Activated CD4-positive, alpha-beta T cell treated with anti-CD3 and anti-CD28 coated beads for 36 hours (primary cell): ENCODE results near the gene TYSND1. TPM values are rescaled to one million over a fixed set of nuclear protein-coding genes. Genes with fewer than 3 reads are reported as not detected.

Experiments
- ATAC-seq: fragments of 200-7000 bp; cut with Tn5 transposase; one replicate; pipeline ENCODE4 v1.10.0; 2021; ENCODE audit warnings: mild to moderate bottlenecking, moderate library complexity
- CTCF ChIA-PET: fragments of 350-600 bp; sonication (Branson Sonifier 250); formaldehyde crosslinking; loops from one replicate; lab custom pipeline; 2021; ENCODE audit warnings: antibody characterized with exemption; lab: Charles Lee
- POLR2A ChIA-PET: fragments of 350-600 bp; sonication (Branson Sonifier 250); formaldehyde crosslinking; loops from one replicate; lab custom pipeline; 2021; ENCODE audit warnings: antibody characterized with exemption, inconsistent platforms; lab: Charles Lee
- DNase-seq: peaks from one replicate; pipeline ENCODE4 v3.0.0-alpha.2; 2020
- H3K27ac Mint-ChIP-seq: one replicate; pipeline ENCODE4 v1.8.0; 2021; ENCODE audit warnings: mixed read lengths
- H3K27me3 Mint-ChIP-seq: one replicate; pipeline ENCODE4 v1.8.0; 2021; ENCODE audit warnings: mixed read lengths
- H3K36me3 Mint-ChIP-seq: one replicate; pipeline ENCODE4 v1.8.0; 2021; ENCODE audit warnings: low read depth, mixed read lengths
- H3K4me1 Mint-ChIP-seq: one replicate; pipeline ENCODE4 v1.8.0; 2021; ENCODE audit warnings: mixed read lengths
- H3K4me3 Mint-ChIP-seq: one replicate; pipeline ENCODE4 v1.8.0; 2021; ENCODE audit warnings: mild to moderate bottlenecking, moderate library complexity, mixed read lengths
- H3K9me3 Mint-ChIP-seq: one replicate; pipeline ENCODE4 v1.8.0; 2021; ENCODE audit warnings: low read depth, mixed read lengths
- intact Hi-C, 2 experiments: fragments of 100-400 bp; cut with DNase I in 1 of 2; cut with micrococcal nuclease in 1 of 2; formaldehyde crosslinking; loops; one replicate each; pipeline versions ENCODE4 v1.14.2 to v1.15.1; 2022 to 2024; cut with DNase I, micrococcal nuclease
- total RNA-seq, 2 experiments: library from RNA; stranded (reverse); gene quantifications; one replicate each; pipeline ENCODE4 v1.2.3, GENCODE V29; 2021

Gene TYSND1
- total RNA-seq, 2 experiments from 2014 or later = 11.5 to 14.9 TPM

- no peaks in the 10 kb centered on the region for H3K9me3 Mint-ChIP-seq
- no peak overlapping the region for H3K4me3 Mint-ChIP-seq
- ChIA-PET CTCF (interaction anchor here (0.5 to 1.8 kb wide), 4 partner anchors 11 to 106 kb away, joined by 4 to 12 read pairs (median 4); partner anchors contain the start of gene TYSND1), POLR2A (no interaction called here)
- DNase-seq (no peak), ATAC-seq (no peak)
- H3K27me3 Mint-ChIP-seq = no peaks in the 10 kb centered on the region
- no peak overlapping the region for H3K27ac Mint-ChIP-seq
- peaks cover 13% of the 10 kb centered on the region for H3K4me1 Mint-ChIP-seq
- intact Hi-C loops = no loop called here
- peaks cover 9% of the 10 kb centered on the region for H3K36me3 Mint-ChIP-seq
These were observed 10.8 kb downstream of the TYSND1 start for GRCh38 chr10:70135684-70136083.

- CTCF ChIA-PET = interaction anchor here (0.7 to 1.8 kb wide), 2 partner anchors 11 to 19 kb away, joined by 4 to 12 read pairs; partner anchors contain the start of gene TYSND1
- H3K36me3 Mint-ChIP-seq = peaks cover 11% of the 10 kb centered on the region
- DNase-seq (no peak), ATAC-seq (no peak)
- H3K4me3 Mint-ChIP-seq = no peak overlapping the region
- peaks cover 13% of the 10 kb centered on the region for H3K4me1 Mint-ChIP-seq
- POLR2A ChIA-PET = no interaction called here
- H3K27ac Mint-ChIP-seq = no peak overlapping the region
- intact Hi-C loops = no loop called here
- H3K27me3 Mint-ChIP-seq = no peaks in the 10 kb centered on the region
- no peaks in the 10 kb centered on the region for H3K9me3 Mint-ChIP-seq
These were observed 11.5 kb downstream of the TYSND1 start for GRCh38 chr10:70135046-70135445.

GRCh38 chr10:70132098-70133029, 14.1 kb downstream of the TYSND1 start, which contains the start of gene AIFM2:
AIFM2 (minus strand) TSS chr10:70132825; CDS start chr10:70124084, 8,741 bp downstream.
- intact Hi-C loops = loop anchor here in 1 of 2 experiments (1.0 kb wide), 1 partner anchor 38 kb away; the partner anchor contains the start of gene SAR1A
- Mint-ChIP-seq H3K9me3 (no peaks in the 10 kb centered on the region), H3K4me1 (peaks cover 13% of the 10 kb centered on the region)

GRCh38 chr10:70131560-70131937, 15.0 kb downstream of the TYSND1 start:
- CTCF ChIA-PET = interaction anchor here (0.8 to 1.1 kb wide), 2 partner anchors 14 to 15 kb away, joined by 3 to 4 read pairs; no protein-coding TSS in a partner anchor
- no peaks in the 10 kb centered on the region for H3K27me3 Mint-ChIP-seq
- peaks cover 13% of the 10 kb centered on the region for H3K4me1 Mint-ChIP-seq
- POLR2A ChIA-PET = interaction anchor here (0.6 kb wide), 1 partner anchor 13 kb away, joined by 3 read pairs; no protein-coding TSS in a partner anchor
- H3K9me3 Mint-ChIP-seq = no peaks in the 10 kb centered on the region
- DNase-seq (no peak), ATAC-seq (no peak)
- H3K36me3 Mint-ChIP-seq = peaks cover 6% of the 10 kb centered on the region
- H3K4me3 Mint-ChIP-seq = peak overlapping the region; percentile 77
- intact Hi-C loops = no loop called here
- peak overlapping the region; percentile 77 for H3K27ac Mint-ChIP-seq

More at GRCh38 chr10:70132098-70133029, 14.1 kb downstream of the TYSND1 start, which contains the start of gene AIFM2:
- Mint-ChIP-seq H3K27ac (peak within 1 kb of the TSS; percentile 79), H3K4me3 (peak within 1 kb of the TSS; percentile 77), H3K27me3 (no peaks in the 10 kb centered on the region), H3K36me3 (peaks cover 6% of the 10 kb centered on the region)
- ChIA-PET CTCF (no interaction called here), POLR2A (interaction anchor here (0.6 kb wide), 1 partner anchor 12 kb away, joined by 3 read pairs; no protein-coding TSS in a partner anchor)
- DNase-seq (peak; percentile 61), ATAC-seq (peak; percentile 81)

- ATAC-seq (no peak), DNase-seq (no peak)
- ChIA-PET POLR2A (interaction anchor here (0.6 kb wide), 1 partner anchor 559 kb away, joined by 3 read pairs; no protein-coding TSS in a partner anchor), CTCF (interaction anchor here (0.6 to 1.1 kb wide), 3 partner anchors 12 to 15 kb away, joined by 3 to 4 read pairs (median 3); no protein-coding TSS in a partner anchor)
- no peaks in the 10 kb centered on the region for H3K9me3 Mint-ChIP-seq
- peak overlapping the region; percentile 77 for H3K4me3 Mint-ChIP-seq
- no peak overlapping the region for H3K27ac Mint-ChIP-seq
- H3K27me3 Mint-ChIP-seq = no peaks in the 10 kb centered on the region
- intact Hi-C loops = no loop called here
- H3K4me1 Mint-ChIP-seq = peaks cover 13% of the 10 kb centered on the region
- peaks cover 6% of the 10 kb centered on the region for H3K36me3 Mint-ChIP-seq
These were observed 15.5 kb downstream of the TYSND1 start for GRCh38 chr10:70130878-70131559.

GRCh38 chr10:70126700-70127395, 19.7 kb downstream of the TYSND1 start:
- H3K27me3 Mint-ChIP-seq = no peaks in the 10 kb centered on the region
- H3K9me3 Mint-ChIP-seq = no peaks in the 10 kb centered on the region
- no peak overlapping the region for H3K4me3 Mint-ChIP-seq
- ATAC-seq = no peak
- H3K27ac Mint-ChIP-seq = no peak overlapping the region
- peaks cover 2% of the 10 kb centered on the region for H3K4me1 Mint-ChIP-seq
- ChIA-PET POLR2A (no interaction called here), CTCF (interaction anchor here (0.6 to 4.4 kb wide), 2 partner anchors 9 to 11 kb away, joined by 4 to 26 read pairs; no protein-coding TSS in a partner anchor)
- H3K36me3 Mint-ChIP-seq = peaks cover 4% of the 10 kb centered on the region
- intact Hi-C loops = no loop called here
- no peak for DNase-seq

GRCh38 chr10:70125918-70126552, 20.5 kb downstream of the TYSND1 start:
- ATAC-seq = no peak
- H3K9me3 Mint-ChIP-seq = no peaks in the 10 kb centered on the region
- peaks cover 4% of the 10 kb centered on the region for H3K36me3 Mint-ChIP-seq
- no peaks in the 10 kb centered on the region for H3K4me1 Mint-ChIP-seq
- ChIA-PET POLR2A (no interaction called here), CTCF (interaction anchor here (4.4 kb wide), 1 partner anchor 10 kb away, joined by 26 read pairs; no protein-coding TSS in a partner anchor)
- H3K27ac Mint-ChIP-seq = no peak overlapping the region
- H3K27me3 Mint-ChIP-seq = no peaks in the 10 kb centered on the region
- no peak overlapping the region for H3K4me3 Mint-ChIP-seq
- intact Hi-C loops = no loop called here
- no peak for DNase-seq

- intact Hi-C loops = no loop called here
- Mint-ChIP-seq H3K36me3 (peaks cover 3% of the 10 kb centered on the region), H3K4me3 (no peak overlapping the region), H3K4me1 (no peaks in the 10 kb centered on the region), H3K27ac (no peak overlapping the region), H3K9me3 (no peaks in the 10 kb centered on the region), H3K27me3 (no peaks in the 10 kb centered on the region)
- no peak for DNase-seq
- no peak for ATAC-seq
- ChIA-PET CTCF (interaction anchor here (0.6 to 4.4 kb wide), 3 partner anchors 9 to 131 kb away, joined by 3 to 26 read pairs (median 4); no protein-coding TSS in a partner anchor), POLR2A (no interaction called here)
These were observed 21.6 kb downstream of the TYSND1 start for GRCh38 chr10:70124918-70125317.

- H3K9me3 Mint-ChIP-seq = no peaks in the 10 kb centered on the region
These were observed 22.1 kb downstream of the TYSND1 start for GRCh38 chr10:70124415-70124814.

GRCh38 chr10:70123817-70124216, 22.7 kb downstream of the TYSND1 start:
- no peak for ATAC-seq
- Mint-ChIP-seq H3K36me3 (peaks cover 3% of the 10 kb centered on the region), H3K27ac (no peak overlapping the region), H3K9me3 (no peaks in the 10 kb centered on the region), H3K27me3 (no peaks in the 10 kb centered on the region), H3K4me1 (no peaks in the 10 kb centered on the region), H3K4me3 (no peak overlapping the region)
- POLR2A ChIA-PET = no interaction called here
- intact Hi-C loops = no loop called here
- CTCF ChIA-PET = no interaction called here
- no peak for DNase-seq

More at GRCh38 chr10:70124415-70124814, 22.1 kb downstream of the TYSND1 start:
- Mint-ChIP-seq H3K27ac (no peak overlapping the region), H3K36me3 (peaks cover 3% of the 10 kb centered on the region), H3K27me3 (no peaks in the 10 kb centered on the region), H3K4me3 (no peak overlapping the region), H3K4me1 (no peaks in the 10 kb centered on the region)
- ChIA-PET POLR2A (no interaction called here), CTCF (interaction anchor here (4.4 kb wide), 1 partner anchor 8 kb away, joined by 26 read pairs; no protein-coding TSS in a partner anchor)
- ATAC-seq (no peak), DNase-seq (no peak)
- intact Hi-C loops = no loop called here
